Upper lobe of left lung (tissue), 6 donors: ENCODE results near the gene CHRNA5. TPM values are rescaled to one million over a fixed set of nuclear protein-coding genes. Genes with fewer than 3 reads are reported as not detected.

ENCODE experiments used
- ATAC-seq, 2 donors: fragments of 200-7000 bp; cut with Tn5 transposase; one replicate each; pipeline ENCODE4 v1.9.1; 2022; ENCODE audit warnings: mild to moderate bottlenecking in 2 of 2, moderate library complexity in 2 of 2; ENCODE audit not compliant: low FRiP score in 2 of 2
- DNase-seq, 2 donors: peaks; one replicate each; pipeline ENCODE4 v3.0.0-alpha.2; 2019 to 2020
- H3K27ac ChIP-seq, 4 donors: fragments of 200-600 bp; sonication (generic); one replicate each; pipeline ENCODE4 v1.5.1; 2016 to 2019
- H3K27me3 ChIP-seq, 4 donors: fragments of 200-600 bp; sonication (generic); one replicate each; pipeline ENCODE4 v1.5.1; 2017 to 2019
- H3K36me3 ChIP-seq, 4 donors: fragments of 200-600 bp; sonication (generic); one replicate each; pipeline ENCODE4 v1.5.1; 2016 to 2019
- H3K4me1 ChIP-seq, 4 donors: fragments of 200-600 bp; sonication (generic); one replicate each; pipeline ENCODE4 v1.5.1; 2018 to 2019
- H3K4me3 ChIP-seq, 4 donors: fragments of 200-600 bp; sonication (generic); one replicate each; pipeline ENCODE4 v1.5.1; 2017 to 2019; ENCODE audit warnings: mild to moderate bottlenecking in 2 of 4, moderate library complexity in 1 of 4
- H3K9me3 ChIP-seq, 4 donors: fragments of 200-600 bp; sonication (generic); one replicate each; pipeline ENCODE4 v1.5.1; 2018 to 2019
- CTCF ChIP-seq, 6 experiments: fragments of 450-650 bp in 4 of 6; fragments of 200-600 bp in 2 of 6; sonication (generic) in 2 of 6; IDR thresholded peaks; one replicate each; pipeline ENCODE4 v1.5.1; 2016 to 2019; ENCODE audit warnings: antibody characterized with exemption in 6 of 6
- EP300 ChIP-seq, 4 donors: sonication (generic); formaldehyde crosslinking; IDR thresholded peaks; one replicate each; pipeline ENCODE4 v1.5.1; 2017; ENCODE audit warnings: antibody characterized with exemption in 4 of 4, control low read depth in 2 of 4
- POLR2A ChIP-seq, 4 donors: fragments of 450-650 bp; IDR thresholded peaks; one replicate each; pipeline ENCODE4 v1.5.1; 2016 to 2017; ENCODE audit warnings: antibody characterized with exemption in 4 of 4, mild to moderate bottlenecking in 2 of 4
- POLR2AphosphoS5 ChIP-seq, 2 donors: sonication (generic); formaldehyde crosslinking; IDR thresholded peaks; one replicate each; pipeline ENCODE4 v1.5.1; 2017; ENCODE audit warnings: antibody characterized with exemption in 2 of 2
- WGBS, 2 donors: methylation state at CpG; one replicate each; pipeline ENCODE4 v1.1.5; 2017 to 2018; 5-methylcytosine and 5-hydroxymethylcytosine counted together
- total RNA-seq, 6 donors: library from RNA; depleted of rRNA in 4 of 6; stranded (reverse); fragments of >200 nt in 4 of 6; gene quantifications; one replicate each; pipeline versions ENCODE4 v1.1.0 to v1.2.1, GENCODE V29; 2016 to 2021
- donor health status: DM: no; HTN: no; CAD: no; lungs with moderate emphysema.
- donor health status: DM: no; HTN: yes; CAD: no; lungs with severe emphysema.

CHRNA5 gene
- total RNA-seq, 6 donors from 2014 or later: 0.29 to 1.5 (median 0.38) TPM; not detected in 2

GRCh38 chr15:78629031-78629715, 63.9 kb downstream of the CHRNA5 start:
- Histone ChIP-seq H3K27ac (no peak overlapping the region), H3K36me3 (no peaks in the 10 kb centered on the region), H3K4me1 (no peaks in the 10 kb centered on the region), H3K4me3 (no peak overlapping the region), H3K9me3 (peaks cover 0 to 7% (median 3%) of the 10 kb centered on the region in 4 donors), H3K27me3 (no peaks in the 10 kb centered on the region)
- no peak for ATAC-seq
- WGBS, 2 donors: 90 to 91% methylated on average over 21 to 29 of the region's 29 CpGs
- DNase-seq: peak in 1 of 2 donors; percentile 16
- TF ChIP-seq EP300 (IDR thresholded peaks at IDR 0.05) (no peak), POLR2A (IDR thresholded peaks at IDR 0.05) (no peak), CTCF (IDR thresholded peaks at IDR 0.05) (no peak), POLR2AphosphoS5 (IDR thresholded peaks at IDR 0.05) (no peak)

- 90 to 92% methylated on average over 8 to 12 of the region's 12 CpGs for WGBS, 2 donors
Observed at GRCh38 chr15:78629716-78630065, 64.4 kb downstream of the CHRNA5 start.

GRCh38 chr15:78630886-78631633, 65.7 kb downstream of the CHRNA5 start:
- Histone ChIP-seq H3K4me3 (no peak overlapping the region), H3K27me3 (no peaks in the 10 kb centered on the region), H3K36me3 (no peaks in the 10 kb centered on the region), H3K4me1 (no peaks in the 10 kb centered on the region), H3K27ac (no peak overlapping the region), H3K9me3 (peaks cover 0 to 7% (median 3%) of the 10 kb centered on the region in 4 donors)
- ATAC-seq (no peak), DNase-seq (no peak)
- TF ChIP-seq POLR2A (IDR thresholded peaks at IDR 0.05) (no peak), EP300 (IDR thresholded peaks at IDR 0.05) (no peak), CTCF (IDR thresholded peaks at IDR 0.05) (no peak)
- WGBS, 2 donors: 54 to 87% methylated on average over 3 to 9 of the region's 9 CpGs

More at GRCh38 chr15:78629716-78630065, 64.4 kb downstream of the CHRNA5 start:
- peak in 1 of 2 donors; percentile 15 for DNase-seq
- no peaks in the 10 kb centered on the region for H3K27me3 ChIP-seq
- no peaks in the 10 kb centered on the region for H3K36me3 ChIP-seq
- peaks cover 0 to 7% (median 3%) of the 10 kb centered on the region in 4 donors for H3K9me3 ChIP-seq
- no peaks in the 10 kb centered on the region for H3K4me1 ChIP-seq
- no peak overlapping the region for H3K4me3 ChIP-seq
- no peak for TF ChIP-seq POLR2AphosphoS5 (IDR thresholded peaks at IDR 0.05)
- TF ChIP-seq POLR2A (IDR thresholded peaks at IDR 0.05): no peak
- TF ChIP-seq EP300 (IDR thresholded peaks at IDR 0.05): no peak
- TF ChIP-seq CTCF (IDR thresholded peaks at IDR 0.05): no peak
- ATAC-seq: no peak
- H3K27ac ChIP-seq: no peak overlapping the region

- ATAC-seq (no peak), DNase-seq (no peak)
- H3K36me3 ChIP-seq: no peaks in the 10 kb centered on the region
- no peak overlapping the region for H3K4me3 ChIP-seq
- TF ChIP-seq EP300 (IDR thresholded peaks at IDR 0.05) (no peak), POLR2AphosphoS5 (IDR thresholded peaks at IDR 0.05) (no peak), POLR2A (IDR thresholded peaks at IDR 0.05) (no peak), CTCF (IDR thresholded peaks at IDR 0.05) (no peak)
- no peaks in the 10 kb centered on the region for H3K27me3 ChIP-seq
- 94 to 100% methylated on average over 2 of the region's 2 CpGs for WGBS, 2 donors
- no peaks in the 10 kb centered on the region for H3K4me1 ChIP-seq
- H3K9me3 ChIP-seq: peaks cover 0 to 7% (median 3%) of the 10 kb centered on the region in 4 donors
- H3K27ac ChIP-seq: no peak overlapping the region
Observed at GRCh38 chr15:78633348-78633747, 68.0 kb downstream of the CHRNA5 start.
